K562 (cell line): ENCODE measurements around the gene DHX40.

Experiments
- CEBPG ChIP-seq, 3 experiments: fragments of 200-800 bp in 1 of 3; sonication (Bioruptor generic) in 1 of 3; sonication (generic) in 1 of 3; formaldehyde crosslinking in 1 of 3; IDR thresholded peaks in 2 of 3; conservative IDR thresholded peaks in 1 of 3; 2 replicates each; pipeline versions ENCODE4 v1.6.1 to v1.8.0; 2016 to 2022; ENCODE audit warnings: missing compliant biosample characterization in 2 of 3, missing genetic modification characterization in 2 of 3, mild to moderate bottlenecking in 1 of 3, missing genetic modification reagents in 1 of 3
- EP300 ChIP-seq: IDR thresholded peaks from 2 replicates; pipeline ENCODE4 v1.6.1; 2012; ENCODE audit warnings: low read length, improper control_type of control experiment
- ESRRA ChIP-seq: fragments of 450-650 bp; IDR thresholded peaks from 2 replicates; pipeline ENCODE4 v1.6.1; 2014; ENCODE audit warnings: low read depth, mild to moderate bottlenecking, moderate library complexity, borderline replicate concordance
- MCM3 ChIP-seq: fragments of 450-650 bp; IDR thresholded peaks from 2 replicates; pipeline ENCODE4 v1.6.1; 2016
- PHF21A ChIP-seq: fragments of 450-650 bp; IDR thresholded peaks from 2 replicates; pipeline ENCODE4 v1.6.1; 2017; ENCODE audit warnings: low read depth, borderline replicate concordance
- TF ChIP-seq, protein P1 (sequence below): fragments of 250-450 bp; sonication (Bioruptor Pico); IDR thresholded peaks from 2 replicates; pipeline ENCODE4 v1.8.0; 2021; ENCODE audit warnings: borderline replicate concordance, mild to moderate bottlenecking, moderate library complexity; ENCODE audit not compliant: poor library complexity, severe bottlenecking
- TF ChIP-seq, protein P2 (sequence below): sonication (generic); formaldehyde crosslinking; IDR thresholded peaks from 2 replicates; pipeline ENCODE4 v1.8.1; 2023; ENCODE audit warnings: mild to moderate bottlenecking, missing genetic modification reagents
- TF ChIP-seq, protein P3 (sequence below): sonication (generic); formaldehyde crosslinking; IDR thresholded peaks from 2 replicates; pipeline ENCODE4 v1.9.0; 2022; ENCODE audit warnings: mild to moderate bottlenecking, missing genetic modification reagents

DNA sequence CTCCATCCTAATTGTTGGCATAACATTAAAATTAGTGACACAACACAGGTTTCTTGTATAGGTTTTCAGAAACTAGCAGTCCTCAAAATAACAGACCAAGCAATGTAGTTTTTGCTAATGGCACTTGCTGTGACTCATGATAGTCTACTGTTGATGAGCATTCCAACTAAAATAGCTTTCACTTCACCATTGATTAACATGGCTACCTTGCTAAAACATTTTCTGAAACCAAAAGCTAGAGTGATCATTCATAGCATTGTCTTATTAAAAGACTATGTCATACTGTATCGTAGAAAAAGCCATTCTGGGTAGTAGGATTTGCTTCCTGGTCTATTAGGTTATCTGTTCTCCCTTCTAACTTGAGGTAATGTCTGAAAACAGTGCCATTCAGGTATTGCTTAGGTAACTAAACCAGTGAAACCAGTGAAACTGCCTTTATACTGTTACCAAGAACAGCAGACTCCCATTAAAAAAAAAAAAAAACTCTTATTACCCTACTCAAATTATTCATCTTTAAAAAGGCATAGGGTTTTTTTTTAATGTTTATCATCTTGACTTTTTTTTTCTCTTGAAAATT, 51.8 kb downstream of the DHX40 start:
- no peak for TF ChIP-seq ESRRA
- no peak for TF ChIP-seq MCM3
- TF ChIP-seq, protein P1, sequence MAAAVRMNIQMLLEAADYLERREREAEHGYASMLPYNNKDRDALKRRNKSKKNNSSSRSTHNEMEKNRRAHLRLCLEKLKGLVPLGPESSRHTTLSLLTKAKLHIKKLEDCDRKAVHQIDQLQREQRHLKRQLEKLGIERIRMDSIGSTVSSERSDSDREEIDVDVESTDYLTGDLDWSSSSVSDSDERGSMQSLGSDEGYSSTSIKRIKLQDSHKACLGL, result no peak
- TF ChIP-seq, protein P2, sequence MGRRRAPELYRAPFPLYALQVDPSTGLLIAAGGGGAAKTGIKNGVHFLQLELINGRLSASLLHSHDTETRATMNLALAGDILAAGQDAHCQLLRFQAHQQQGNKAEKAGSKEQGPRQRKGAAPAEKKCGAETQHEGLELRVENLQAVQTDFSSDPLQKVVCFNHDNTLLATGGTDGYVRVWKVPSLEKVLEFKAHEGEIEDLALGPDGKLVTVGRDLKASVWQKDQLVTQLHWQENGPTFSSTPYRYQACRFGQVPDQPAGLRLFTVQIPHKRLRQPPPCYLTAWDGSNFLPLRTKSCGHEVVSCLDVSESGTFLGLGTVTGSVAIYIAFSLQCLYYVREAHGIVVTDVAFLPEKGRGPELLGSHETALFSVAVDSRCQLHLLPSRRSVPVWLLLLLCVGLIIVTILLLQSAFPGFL (CRISPR knock-in tag), result no peak
- no peak for TF ChIP-seq CEBPG (CRISPR knock-in tag; IDR thresholded peaks at IDR 0.05)
- no peak for TF ChIP-seq CEBPG (tag; conservative IDR thresholded peaks at IDR 0.05 in 1 of 2, IDR thresholded peaks at IDR 0.05 in 1 of 2)
- no peak for TF ChIP-seq EP300
- TF ChIP-seq PHF21A, result no peak
- TF ChIP-seq, protein P3, sequence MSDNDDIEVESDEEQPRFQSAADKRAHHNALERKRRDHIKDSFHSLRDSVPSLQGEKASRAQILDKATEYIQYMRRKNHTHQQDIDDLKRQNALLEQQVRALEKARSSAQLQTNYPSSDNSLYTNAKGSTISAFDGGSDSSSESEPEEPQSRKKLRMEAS (CRISPR knock-in tag), result no peak
